NCI-H2107 treated with DMSO at 0.1 percent for 48 hours (cell line): ENCODE measurements around the gene TRIM43.
"Not testable (repeated sequence)": the region's sequence is repeated elsewhere in the genome, so short reads cannot be mapped to it uniquely, and the experiment has no call there.

Experiments
- DNase-seq: peaks from one replicate; lab custom pipeline; 2025; ENCODE audit not compliant: unreplicated experiment; lab: John Stamatoyannopoulos, UW

TRIM43 gene

GRCh38 chr2:95591701-95592100, at the start of gene TRIM43:
Gene TRIM43 (plus strand): TSS chr2:95592001. CDS start chr2:95594024, 2,023 bp downstream.
- DNase-seq: not testable (repeated sequence)

DNA sequence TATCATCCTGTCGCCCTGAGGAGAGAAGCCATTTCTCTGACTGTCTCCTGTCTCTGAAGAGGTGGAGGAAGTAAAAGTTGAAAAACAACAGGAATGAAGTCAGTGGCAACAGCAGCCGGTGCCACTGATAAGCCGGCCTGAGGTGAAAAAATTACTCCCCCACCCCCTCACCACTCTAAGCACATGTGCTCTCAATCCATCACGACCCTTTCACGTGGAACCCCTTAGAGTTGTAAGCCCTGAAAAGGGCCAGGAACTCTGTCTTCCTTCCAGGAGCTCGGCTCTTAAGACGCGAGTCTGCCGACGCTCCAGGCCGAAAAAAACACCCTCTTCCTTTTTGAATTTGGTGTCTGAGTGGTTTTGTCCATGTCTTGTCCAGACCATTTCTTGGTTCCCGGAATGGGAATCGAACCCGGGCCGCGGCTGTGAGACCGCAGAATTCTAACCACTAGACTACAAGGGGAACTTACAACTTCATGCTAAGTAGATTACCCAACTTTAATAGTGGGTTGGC, 40.7 kb upstream of the TRIM43 start:
- no peak for DNase-seq

- no peak for DNase-seq
Observed at GRCh38 chr2:95552911-95553310, 38.9 kb upstream of the TRIM43 start.

GRCh38 chr2:95569170-95569569, 22.6 kb upstream of the TRIM43 start:
- DNase-seq: no peak

GRCh38 chr2:95573866-95574265, 17.9 kb upstream of the TRIM43 start:
- DNase-seq: no peak

DNA sequence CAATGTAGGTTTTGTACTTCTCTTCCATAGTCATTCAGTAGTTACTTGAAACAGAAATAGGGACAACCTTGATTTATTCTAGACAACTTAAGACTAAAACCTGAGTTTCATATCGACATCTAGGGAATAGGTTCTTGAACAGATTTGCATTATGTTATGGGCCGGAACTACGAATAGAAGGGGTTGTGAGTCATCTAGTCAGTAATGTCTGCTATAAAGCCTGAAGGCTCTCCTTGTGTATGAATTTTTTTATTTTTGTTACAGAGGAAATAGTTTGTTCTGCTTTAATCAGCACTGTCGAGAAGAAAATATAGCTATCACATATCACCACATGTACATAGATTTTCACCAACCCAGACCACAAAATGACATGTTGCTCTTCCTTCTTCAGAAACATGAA, 17.3 kb upstream of the TRIM43 start:
- no peak for DNase-seq

- DNase-seq: no peak
Observed at GRCh38 chr2:95575857-95576256, 15.9 kb upstream of the TRIM43 start.

- no peak for DNase-seq
Observed at GRCh38 chr2:95578539-95578938, 13.3 kb upstream of the TRIM43 start.

DNA sequence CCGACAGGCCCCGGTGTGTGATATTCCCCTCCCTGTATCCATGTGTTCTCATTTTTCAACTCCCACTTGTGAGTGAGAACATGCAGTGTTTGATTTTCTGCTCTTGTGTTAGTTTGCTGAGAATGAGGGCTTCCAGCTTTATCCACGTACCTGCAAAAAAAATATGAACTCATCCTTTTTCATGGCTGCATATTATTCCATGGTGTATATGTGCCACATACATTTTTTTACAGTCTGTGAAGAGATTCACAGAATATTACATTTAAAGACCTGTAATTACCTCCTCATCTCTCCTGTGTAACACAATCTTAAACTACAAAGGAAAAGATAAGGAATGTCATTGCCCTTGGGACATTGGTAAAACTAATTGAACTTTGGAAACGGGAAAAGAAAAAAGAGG, 8.3 kb upstream of the TRIM43 start:
- not testable (repeated sequence) for DNase-seq

- DNase-seq: not testable (repeated sequence)
Observed at GRCh38 chr2:95584321-95584720, 7.5 kb upstream of the TRIM43 start.

- DNase-seq: not testable (repeated sequence)
Observed at GRCh38 chr2:95589777-95590536, 1.8 kb upstream of the TRIM43 start.

- not testable (repeated sequence) for DNase-seq
Observed at GRCh38 chr2:95592973-95593372, 1.2 kb downstream of the TRIM43 start.

DNA sequence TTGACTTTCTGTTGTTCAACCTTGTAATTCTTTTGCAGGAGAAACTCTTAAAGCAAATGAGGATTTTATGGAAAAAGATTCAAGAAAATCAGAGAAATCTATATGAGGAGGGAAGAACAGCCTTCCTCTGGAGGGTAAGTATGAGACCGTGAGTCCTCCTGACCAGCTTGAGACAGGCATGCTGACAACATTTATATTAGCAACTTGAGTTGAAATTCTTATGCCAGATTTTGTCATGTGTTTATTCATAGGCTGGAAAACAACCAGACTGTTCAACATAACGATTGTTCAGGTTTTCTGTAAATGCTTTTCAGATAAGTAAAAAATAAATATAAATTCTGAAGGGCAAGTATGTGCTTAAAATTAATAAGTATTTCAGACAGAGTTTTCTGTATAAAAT, 3.2 kb downstream of the TRIM43 start:
- not testable (repeated sequence) for DNase-seq

DNA sequence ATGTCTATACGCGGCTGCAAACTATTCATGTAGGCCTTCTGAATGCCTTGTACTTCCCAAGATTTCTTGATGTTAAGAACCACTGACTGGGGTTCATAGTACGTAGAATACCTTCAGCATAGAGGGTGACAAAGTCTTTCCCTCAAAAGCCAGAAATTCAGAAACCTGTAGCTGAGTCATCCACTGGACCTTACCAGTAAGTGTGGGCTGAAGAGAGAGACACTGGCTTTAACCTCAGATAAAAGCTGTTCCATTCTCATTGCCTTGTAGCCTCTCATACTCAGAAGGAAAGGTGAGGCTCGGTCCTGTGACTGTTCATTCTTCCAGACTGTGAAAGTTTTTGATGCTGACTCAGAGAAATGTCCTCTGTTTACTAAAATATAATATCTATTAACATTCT, 9.5 kb downstream of the TRIM43 start:
- DNase-seq: not testable (repeated sequence)

GRCh38 chr2:95602146-95602545, 10.3 kb downstream of the TRIM43 start:
- not testable (repeated sequence) for DNase-seq

DNA sequence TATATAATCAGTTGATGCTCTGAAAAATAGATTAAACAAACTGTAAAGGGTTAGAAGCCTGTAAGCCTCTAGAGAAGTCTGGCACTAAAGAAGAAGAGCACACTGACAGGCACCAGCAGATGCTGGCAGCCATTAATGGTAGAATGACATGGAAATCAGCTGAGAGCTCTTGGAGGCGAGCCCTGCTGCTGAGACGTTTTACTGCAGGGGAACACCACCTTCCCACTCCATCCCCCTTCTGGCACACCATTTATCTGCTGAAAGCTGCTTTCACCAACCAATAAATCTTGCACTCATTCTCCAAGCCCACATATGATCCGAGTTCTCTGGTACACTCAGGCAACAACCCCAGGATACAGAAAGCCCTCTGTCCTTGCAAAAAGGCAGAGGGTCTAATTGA, 16.6 kb downstream of the TRIM43 start:
- DNase-seq: not testable (repeated sequence)

- not testable (repeated sequence) for DNase-seq
Observed at GRCh38 chr2:95609764-95610163, 18.0 kb downstream of the TRIM43 start.

DNA sequence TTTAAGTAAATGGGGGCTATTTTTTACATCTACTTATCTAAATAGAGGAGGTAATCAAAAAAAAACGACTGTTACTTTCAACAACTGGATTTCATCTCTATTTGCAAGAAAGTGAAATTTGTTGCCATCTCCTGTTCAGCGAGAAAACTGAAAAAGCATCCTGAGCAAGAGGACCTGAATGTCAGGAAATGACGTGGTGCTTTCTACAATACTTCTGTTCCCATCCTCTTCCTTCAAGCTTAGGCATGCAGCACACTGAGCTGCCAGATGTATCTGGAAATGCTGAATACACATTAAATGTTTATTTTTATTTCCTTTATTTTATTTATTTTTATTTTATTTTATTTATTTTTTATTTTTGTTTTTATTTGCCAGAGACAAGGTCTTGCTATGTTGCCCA, 21.2 kb downstream of the TRIM43 start:
- DNase-seq: not testable (repeated sequence)

GRCh38 chr2:95622728-95623127, 30.9 kb downstream of the TRIM43 start:
- DNase-seq: not testable (repeated sequence)

DNA sequence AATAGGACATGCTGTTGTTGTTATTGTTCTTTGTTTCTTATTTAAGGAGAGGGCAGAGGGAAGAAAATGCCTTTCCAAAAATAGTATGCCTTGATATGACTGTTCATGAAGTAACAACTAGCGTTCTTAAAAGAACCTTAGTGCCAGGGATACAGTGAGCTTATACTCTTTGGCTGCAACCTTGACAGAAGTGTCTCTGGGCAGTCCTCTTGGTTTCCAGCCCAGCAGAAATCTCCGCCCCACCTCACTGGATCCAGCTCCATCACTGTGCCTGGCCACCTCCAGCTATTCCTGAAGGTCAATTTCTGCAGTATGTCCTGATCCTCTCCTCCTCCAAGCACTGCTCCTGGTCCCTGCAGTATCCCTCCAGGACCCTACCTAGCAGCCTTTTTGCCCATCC, 39.2 kb downstream of the TRIM43 start:
- DNase-seq: not testable (repeated sequence)

- not testable (repeated sequence) for DNase-seq
Observed at GRCh38 chr2:95633626-95634259, 41.9 kb downstream of the TRIM43 start.
